Right lobe of liver (tissue), 6 donors: ENCODE results near the gene ATAD1. TPM values are rescaled to one million over a fixed set of nuclear protein-coding genes. Genes with fewer than 3 reads are reported as not detected.

Experiments used
- ATAC-seq, 4 donors: fragments of 200-7000 bp; cut with Tn5 transposase; one replicate each; pipeline ENCODE4 v1.9.1; 2020; ENCODE audit warnings: mild to moderate bottlenecking in 4 of 4, moderate library complexity in 4 of 4
- DNase-seq, 3 donors: peaks; one replicate each; pipeline ENCODE4 v3.0.0-alpha.2; 2020
- H3K27ac ChIP-seq, 3 donors: fragments of 200-600 bp; one replicate each; pipeline ENCODE4 v1.8.0; 2022
- H3K27me3 ChIP-seq, 2 donors: fragments of 200-600 bp; one replicate each; pipeline ENCODE4 v1.8.0; 2022
- H3K36me3 ChIP-seq, 4 donors: fragments of 200-600 bp; sonication (generic) in 1 of 4; one replicate each; pipeline versions ENCODE4 v1.5.1 to v1.8.0; 2017 to 2022; ENCODE audit warnings: control low read depth in 1 of 4
- H3K4me1 ChIP-seq, 4 donors: fragments of 200-600 bp; sonication (generic) in 1 of 4; one replicate each; pipeline versions ENCODE4 v1.5.1 to v1.8.0; 2017 to 2022; ENCODE audit warnings: control low read depth in 1 of 4
- H3K4me3 ChIP-seq, 3 donors: fragments of 200-600 bp; one replicate each; pipeline ENCODE4 v1.8.0; 2022
- H3K9me3 ChIP-seq, 4 donors: fragments of 200-600 bp; sonication (generic) in 1 of 4; one replicate each; pipeline versions ENCODE4 v1.5.1 to v1.8.0; 2017 to 2022; ENCODE audit warnings: control low read depth in 1 of 4
- POLR2A ChIP-seq: fragments of 450-650 bp; IDR thresholded peaks from one replicate; pipeline ENCODE4 v1.6.1; 2017; ENCODE audit warnings: antibody characterized with exemption, mild to moderate bottlenecking
- WGBS: methylation state at CpG from one replicate; pipeline ENCODE4 v1.1.6; 2018; ENCODE audit warnings: low coverage, low lambda C conversion rate; ENCODE audit not compliant: insufficient coverage; ENCODE audit errors: missing lambda C conversion rate; 5-methylcytosine and 5-hydroxymethylcytosine counted together
- intact Hi-C, 2 donors: fragments of 100-400 bp; cut with DNase I; formaldehyde crosslinking; loops; one replicate each; pipeline versions ENCODE4 v1.11.2 to v1.14.1; 2022
- total RNA-seq, 6 experiments: library from RNA; depleted of rRNA in 2 of 6; stranded (reverse); fragments of >200 nt in 2 of 6; fragmentation: NEBNext Ultra II Directional in 3 of 6; extraction: Animal tissue kit (Norgen Biotek cat#: 25700) in 3 of 6; gene quantifications; one replicate each; pipeline versions ENCODE4 v1.1.0 to v1.2.4, GENCODE V29; 2016 to 2023
- TF ChIP-seq, protein P1 (sequence below), 4 donors: fragments of 200-600 bp in 3 of 4; fragments of 450-650 bp in 1 of 4; IDR thresholded peaks; one replicate each; pipeline versions ENCODE4 v1.5.1 to v1.8.0; 2016 to 2022; ENCODE audit warnings: antibody characterized with exemption in 4 of 4, mild to moderate bottlenecking in 2 of 4
- donor health status: DM: no; HTN: yes; CAD: no.
- donor health status: DM: no; HTN: no; CAD: no.
- donor health status: DM: no; HTN: no; CAD: no.
- donor health status: DM: no; HTN: yes; CAD: no.
- donor health status: DM: no; HTN: yes; CAD: no.

Gene ATAD1
- total RNA-seq, 6 experiments from 2014 or later: 17.4 to 24.2 (median 22.3) TPM

DNA sequence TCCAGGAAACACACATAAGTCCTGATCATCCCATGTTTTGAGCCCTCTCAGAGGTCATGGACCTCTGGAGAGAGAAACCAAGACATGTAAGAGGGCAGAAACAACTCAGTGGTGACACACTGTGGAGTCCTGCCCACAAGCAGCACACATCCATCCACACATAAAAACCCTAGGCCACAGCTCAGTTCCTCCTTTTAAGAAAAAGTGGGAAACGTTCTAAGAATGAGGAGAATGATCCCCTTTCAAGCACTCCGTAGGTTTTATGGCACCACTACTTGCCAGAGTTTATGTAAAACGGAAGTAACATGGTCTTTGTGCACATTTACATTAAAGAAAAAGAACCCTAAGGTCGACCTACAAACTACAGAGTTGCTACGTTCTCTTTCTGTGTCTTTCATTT lies 19.9 kb downstream of the ATAD1 start:
- no peak overlapping the region for H3K4me3 ChIP-seq
- peaks cover 0 to 5% (median 0%) of the 10 kb centered on the region in 4 donors for H3K36me3 ChIP-seq
- 98% methylated on average over 5 of the region's 5 CpGs for WGBS
- intact Hi-C loops: no loop called here
- no peak for DNase-seq
- H3K27me3 ChIP-seq: no peaks in the 10 kb centered on the region
- TF ChIP-seq, protein P1, sequence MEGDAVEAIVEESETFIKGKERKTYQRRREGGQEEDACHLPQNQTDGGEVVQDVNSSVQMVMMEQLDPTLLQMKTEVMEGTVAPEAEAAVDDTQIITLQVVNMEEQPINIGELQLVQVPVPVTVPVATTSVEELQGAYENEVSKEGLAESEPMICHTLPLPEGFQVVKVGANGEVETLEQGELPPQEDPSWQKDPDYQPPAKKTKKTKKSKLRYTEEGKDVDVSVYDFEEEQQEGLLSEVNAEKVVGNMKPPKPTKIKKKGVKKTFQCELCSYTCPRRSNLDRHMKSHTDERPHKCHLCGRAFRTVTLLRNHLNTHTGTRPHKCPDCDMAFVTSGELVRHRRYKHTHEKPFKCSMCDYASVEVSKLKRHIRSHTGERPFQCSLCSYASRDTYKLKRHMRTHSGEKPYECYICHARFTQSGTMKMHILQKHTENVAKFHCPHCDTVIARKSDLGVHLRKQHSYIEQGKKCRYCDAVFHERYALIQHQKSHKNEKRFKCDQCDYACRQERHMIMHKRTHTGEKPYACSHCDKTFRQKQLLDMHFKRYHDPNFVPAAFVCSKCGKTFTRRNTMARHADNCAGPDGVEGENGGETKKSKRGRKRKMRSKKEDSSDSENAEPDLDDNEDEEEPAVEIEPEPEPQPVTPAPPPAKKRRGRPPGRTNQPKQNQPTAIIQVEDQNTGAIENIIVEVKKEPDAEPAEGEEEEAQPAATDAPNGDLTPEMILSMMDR (IDR thresholded peaks at IDR 0.05): no peak
- TF ChIP-seq POLR2A: no peak
- no peaks in the 10 kb centered on the region for H3K9me3 ChIP-seq
- peaks cover 0 to 14% (median 0%) of the 10 kb centered on the region in 4 donors for H3K4me1 ChIP-seq
- ATAC-seq: no peak
- H3K27ac ChIP-seq: no peak overlapping the region

DNA sequence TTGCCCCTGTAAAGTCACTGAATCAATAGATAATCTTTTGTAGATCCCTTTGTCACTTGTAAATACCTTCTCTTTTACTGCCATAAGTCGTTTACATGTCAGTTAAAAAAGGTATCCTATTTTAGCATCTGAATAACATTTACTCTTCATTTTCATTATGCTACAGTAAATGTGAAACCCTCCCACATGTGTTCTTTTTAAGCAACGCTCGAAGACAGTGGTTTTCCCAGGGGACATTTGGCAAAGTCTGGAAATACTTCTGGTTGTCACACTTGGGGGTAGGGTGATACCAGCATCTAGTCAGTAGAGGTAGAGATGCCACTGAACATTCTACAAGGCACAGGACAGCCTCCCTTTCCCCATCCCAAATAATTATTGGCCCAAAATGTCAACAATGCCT lies 23.7 kb downstream of the ATAD1 start:
- Histone ChIP-seq H3K27ac (no peak overlapping the region), H3K4me3 (no peak overlapping the region), H3K36me3 (peaks cover 0 to 3% (median under 1%) of the 10 kb centered on the region in 4 donors), H3K4me1 (peaks cover 0 to 14% (median 0%) of the 10 kb centered on the region in 4 donors), H3K27me3 (no peaks in the 10 kb centered on the region), H3K9me3 (no peaks in the 10 kb centered on the region)
- intact Hi-C loops: no loop called here
- 77% methylated on average over 3 of the region's 3 CpGs for WGBS
- DNase-seq: no peak
- ATAC-seq: no peak
- TF ChIP-seq, protein P1 (IDR thresholded peaks at IDR 0.05): no peak
- no peak for TF ChIP-seq POLR2A

DNA sequence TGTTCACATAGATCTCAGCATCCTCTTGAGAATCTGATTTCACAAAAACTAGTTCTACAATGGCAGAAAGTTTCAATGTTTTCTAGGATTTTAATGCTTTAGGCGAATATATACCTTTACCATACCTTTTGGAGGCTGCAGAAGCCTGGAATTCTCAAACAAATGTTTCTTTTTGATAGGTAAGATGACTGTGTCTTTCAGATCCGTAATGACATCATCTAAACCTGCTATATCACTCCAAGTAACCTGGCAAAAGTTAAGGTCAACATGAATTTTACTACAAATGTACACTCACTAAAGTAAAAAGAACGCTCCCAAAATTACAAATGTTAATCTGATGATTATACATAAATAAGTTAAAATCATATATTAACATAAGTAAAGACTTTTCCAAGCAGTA lies 27.8 kb downstream of the ATAD1 start:
- intact Hi-C loops: no loop called here
- H3K4me3 ChIP-seq: no peak overlapping the region
- H3K4me1 ChIP-seq: peaks cover 0 to 7% (median 0%) of the 10 kb centered on the region in 4 donors
- ATAC-seq (no peak), DNase-seq (no peak)
- H3K27me3 ChIP-seq: no peaks in the 10 kb centered on the region
- no peak overlapping the region for H3K27ac ChIP-seq
- TF ChIP-seq, protein P1 (IDR thresholded peaks at IDR 0.05): no peak
- TF ChIP-seq POLR2A: no peak
- peaks cover 0 to 3% (median under 1%) of the 10 kb centered on the region in 4 donors for H3K36me3 ChIP-seq
- 97% methylated on average over 3 of the region's 3 CpGs for WGBS
- H3K9me3 ChIP-seq: no peaks in the 10 kb centered on the region

DNA sequence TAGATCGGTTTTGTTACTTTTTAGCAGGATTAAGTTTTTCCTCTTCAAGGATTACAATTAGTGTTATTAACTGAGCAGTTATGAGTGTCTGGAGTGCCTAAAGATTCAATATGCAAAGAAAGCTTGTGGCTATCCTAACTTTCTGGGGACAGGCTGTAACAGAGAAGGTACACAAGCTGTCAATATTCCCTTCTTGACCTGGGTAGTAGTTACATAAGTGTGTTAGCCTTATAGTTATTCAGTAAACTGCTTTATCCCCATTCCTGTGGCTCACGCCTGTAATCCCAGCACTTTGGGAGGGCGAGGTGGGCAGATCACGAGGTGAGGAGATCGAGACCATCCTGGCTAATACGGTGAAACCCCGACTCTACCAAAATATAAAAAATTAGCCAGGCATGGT lies 31.6 kb downstream of the ATAD1 start:
- WGBS: 50% methylated on average over 7 of the region's 7 CpGs
- ATAC-seq (peak; percentile 70 to 93 (median 84)), DNase-seq (no peak)
- Histone ChIP-seq H3K9me3 (no peaks in the 10 kb centered on the region), H3K27me3 (no peaks in the 10 kb centered on the region), H3K27ac (no peak overlapping the region), H3K4me1 (no peaks in the 10 kb centered on the region), H3K4me3 (no peak overlapping the region), H3K36me3 (peaks cover 0 to under 1% (median 0%) of the 10 kb centered on the region in 4 donors)
- intact Hi-C loops: no loop called here
- TF ChIP-seq, protein P1 (IDR thresholded peaks at IDR 0.05): no peak
- no peak for TF ChIP-seq POLR2A

DNA sequence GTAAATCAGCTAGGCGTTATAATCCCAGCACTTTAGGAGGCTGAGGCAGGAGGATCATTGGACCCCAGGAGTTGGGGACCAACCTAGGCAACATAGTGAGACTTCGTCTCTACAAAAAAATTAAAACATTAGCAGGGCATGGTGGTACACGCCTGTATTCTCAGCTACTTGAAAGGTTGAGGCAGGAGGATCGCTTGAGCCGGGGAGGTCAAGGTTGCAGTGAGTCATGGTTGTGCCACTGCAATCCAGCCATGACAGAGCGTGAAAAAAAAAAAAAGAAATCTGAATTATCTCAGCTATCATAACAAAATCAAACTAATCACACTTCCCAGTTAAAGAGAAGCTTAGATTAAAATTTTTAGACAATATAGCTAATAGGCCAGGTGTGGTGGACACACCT lies 35.3 kb downstream of the ATAD1 start:
- H3K9me3 ChIP-seq: no peaks in the 10 kb centered on the region
- intact Hi-C loops: no loop called here
- H3K27me3 ChIP-seq: no peaks in the 10 kb centered on the region
- ATAC-seq (no peak), DNase-seq (no peak)
- no peak for TF ChIP-seq POLR2A
- TF ChIP-seq, protein P1 (IDR thresholded peaks at IDR 0.05): no peak
- peaks cover 0 to 4% (median 0%) of the 10 kb centered on the region in 4 donors for H3K36me3 ChIP-seq
- no peak overlapping the region for H3K4me3 ChIP-seq
- H3K27ac ChIP-seq: no peak overlapping the region
- no peaks in the 10 kb centered on the region for H3K4me1 ChIP-seq
- whole genome bisulfite sequencing: 96% methylated on average over 6 of the region's 6 CpGs
